Stimulated activated naive CD8-positive, alpha-beta T cell treated with anti-CD3 and anti-CD28 coated beads, Interleukin-15, amount 100 ng/mL, for 72 hours (primary cell): ENCODE measurements around the gene ECPAS.
"Not testable (repeated sequence)": the region's sequence is repeated elsewhere in the genome, so short reads cannot be mapped to it uniquely, and the experiment has no call there.

Source experiments
- ATAC-seq: fragments of 150-1000 bp; cut with Tn5 transposase; 2 replicates; pipeline ENCODE4 v1.10.0; 2021; ENCODE audit warnings: mild to moderate bottlenecking, moderate library complexity
- DNase-seq, 2 donors: peaks; one replicate each; pipeline ENCODE4 v3.0.0; 2021 to 2022
- H3K27ac Mint-ChIP-seq, 2 donors: one replicate each; pipeline ENCODE4 v1.8.0; 2022; ENCODE audit warnings: mild to moderate bottlenecking in 2 of 2, mixed read lengths in 2 of 2, moderate library complexity in 2 of 2
- H3K27me3 Mint-ChIP-seq: one replicate; pipeline ENCODE4 v1.8.0; 2022; ENCODE audit warnings: mixed read lengths
- H3K4me1 Mint-ChIP-seq: one replicate; pipeline ENCODE4 v1.8.0; 2022; ENCODE audit warnings: mild to moderate bottlenecking, mixed read lengths
- H3K4me3 Mint-ChIP-seq, 2 donors: one replicate each; pipeline ENCODE4 v1.8.0; 2022; ENCODE audit warnings: mild to moderate bottlenecking in 2 of 2, mixed read lengths in 2 of 2, moderate library complexity in 1 of 2
- H3K9me3 Mint-ChIP-seq, 2 donors: one replicate each; pipeline ENCODE4 v1.8.0; 2022; ENCODE audit warnings: mixed read lengths in 2 of 2

The ECPAS gene

DNA sequence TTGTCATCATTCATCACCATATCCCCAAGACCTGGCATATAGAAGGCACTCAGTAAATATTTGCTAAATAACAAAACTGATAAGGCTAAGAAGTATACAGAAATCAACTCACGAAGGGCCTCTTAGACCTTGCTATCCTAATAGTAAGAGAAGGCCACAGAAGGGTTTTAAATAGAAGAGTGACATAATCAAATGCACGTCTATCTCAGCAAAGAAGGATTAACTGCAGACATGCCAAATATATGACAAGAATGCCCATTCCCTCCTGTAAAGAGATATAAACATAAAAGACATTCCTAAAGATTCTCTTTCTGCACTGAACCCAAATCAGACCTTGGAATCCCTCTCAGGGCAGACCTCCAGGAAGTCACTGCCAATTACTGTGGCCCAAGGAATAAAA lies 34.1 kb downstream of the ECPAS start:
- no peak for ATAC-seq
- no peak overlapping the region for H3K27ac Mint-ChIP-seq

DNA sequence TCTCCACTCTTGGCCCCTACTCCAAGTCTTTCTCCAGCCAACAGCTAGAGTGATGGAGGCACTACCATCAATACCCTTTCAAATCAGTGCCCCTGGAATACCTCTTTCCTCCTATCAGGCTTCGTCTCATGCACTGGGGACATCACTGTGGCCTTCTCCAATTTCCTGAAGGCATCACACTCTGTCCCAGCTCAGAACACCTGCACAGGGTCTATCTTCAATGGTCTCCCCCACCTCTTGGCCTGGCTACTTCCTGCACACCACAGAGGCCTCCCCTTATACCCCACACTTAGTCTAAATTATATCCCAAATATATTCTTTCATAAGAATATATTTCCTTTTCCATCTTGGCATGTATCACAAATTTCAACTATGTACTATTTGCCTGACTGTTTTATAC lies 34.5 kb downstream of the ECPAS start:
- Mint-ChIP-seq H3K4me3 (no peak overlapping the region), H3K27ac (no peak overlapping the region), H3K4me1 (peaks cover 17% of the 10 kb centered on the region), H3K9me3 (no peaks in the 10 kb centered on the region), H3K27me3 (no peaks in the 10 kb centered on the region)
- ATAC-seq, result no peak
- DNase-seq, result no peak

More for the DNA sequence above, 34.1 kb downstream of the ECPAS start:
- DNase-seq, result no peak
- Mint-ChIP-seq H3K4me3 (no peak overlapping the region), H3K27me3 (no peaks in the 10 kb centered on the region), H3K4me1 (peaks cover 17% of the 10 kb centered on the region), H3K9me3 (no peaks in the 10 kb centered on the region)

DNA sequence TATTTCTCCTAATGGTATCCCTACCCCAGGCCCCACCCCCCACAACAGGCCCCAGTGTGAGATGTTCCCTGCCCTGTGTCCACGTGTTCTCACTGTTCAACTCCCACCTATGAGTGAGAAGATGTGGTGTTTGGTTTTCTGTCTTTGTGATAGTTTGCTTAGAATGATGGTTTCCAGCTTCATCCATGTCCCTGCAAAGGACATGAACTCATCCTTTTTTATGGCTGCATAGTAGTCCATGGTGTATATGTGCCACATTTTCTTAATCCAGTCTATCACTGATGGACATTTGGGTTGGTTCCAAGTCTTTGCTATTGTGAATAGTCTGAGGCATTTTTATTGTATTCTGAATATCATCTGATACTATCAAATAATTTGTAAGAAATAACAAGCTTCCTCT lies 38.4 kb downstream of the ECPAS start:
- H3K27me3 Mint-ChIP-seq, H3K9me3 Mint-ChIP-seq, DNase-seq, H3K27ac Mint-ChIP-seq, H3K4me1 Mint-ChIP-seq, H3K4me3 Mint-ChIP-seq, ATAC-seq: not testable (repeated sequence)

DNA sequence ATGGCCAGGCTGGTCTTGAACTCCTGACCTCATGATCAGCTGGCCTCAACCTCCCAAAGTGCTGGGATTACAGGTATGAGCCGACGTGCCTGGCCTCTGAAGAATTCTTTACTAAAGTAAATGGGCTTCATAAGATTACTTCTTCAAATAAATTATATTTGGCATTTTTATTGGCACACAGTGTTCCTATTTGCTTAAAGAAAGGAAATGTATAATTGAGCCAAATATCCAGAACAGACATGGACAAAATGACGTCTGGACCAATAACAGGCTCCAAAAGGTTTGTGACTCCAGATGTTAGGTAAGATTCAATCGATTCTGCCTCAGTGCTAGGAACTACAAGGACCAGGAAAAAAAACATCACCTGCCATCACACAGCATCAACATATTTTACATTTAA lies 40.7 kb downstream of the ECPAS start:
- no peaks in the 10 kb centered on the region for H3K4me1 Mint-ChIP-seq

DNA sequence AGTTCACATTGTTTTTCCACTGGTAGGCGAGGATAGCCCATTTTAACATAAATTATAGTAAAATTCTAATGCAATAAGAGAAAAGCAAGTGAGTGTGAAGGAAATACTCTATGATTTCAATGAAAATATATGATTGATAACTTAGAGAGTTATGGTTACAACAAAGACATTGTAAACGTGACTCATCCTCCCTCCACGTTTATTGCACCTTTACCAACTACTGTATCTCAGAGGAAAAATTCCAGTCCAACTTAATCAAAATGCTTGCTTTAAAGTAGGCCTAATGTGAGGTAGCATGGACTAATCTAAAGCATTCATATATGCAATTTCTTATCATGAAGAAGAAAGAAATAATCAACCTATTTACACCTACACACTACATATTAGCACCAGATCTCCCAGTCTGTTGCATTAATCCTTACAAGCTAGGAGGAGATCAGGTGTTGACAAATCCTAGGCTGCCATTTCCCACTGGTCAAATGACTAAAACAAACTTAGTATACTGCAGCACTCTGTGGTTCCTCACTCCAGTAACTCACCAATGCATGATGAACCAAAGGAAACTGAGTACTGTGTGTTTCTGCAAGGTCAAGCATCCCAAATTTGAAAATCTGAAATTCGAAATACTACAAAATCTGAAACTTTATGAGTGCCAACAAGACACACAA lies 41.7 kb downstream of the ECPAS start:
- DNase-seq, result no peak
- Mint-ChIP-seq H3K27me3 (no peaks in the 10 kb centered on the region), H3K27ac (no peak overlapping the region), H3K4me1 (no peaks in the 10 kb centered on the region), H3K4me3 (no peak overlapping the region), H3K9me3 (no peaks in the 10 kb centered on the region)
- no peak for ATAC-seq

More for the DNA sequence above, 40.7 kb downstream of the ECPAS start:
- H3K9me3 Mint-ChIP-seq, result no peaks in the 10 kb centered on the region
- H3K27ac Mint-ChIP-seq, result no peak overlapping the region
- no peak for ATAC-seq
- DNase-seq, result no peak
- H3K27me3 Mint-ChIP-seq, result no peaks in the 10 kb centered on the region
- no peak overlapping the region for H3K4me3 Mint-ChIP-seq

DNA sequence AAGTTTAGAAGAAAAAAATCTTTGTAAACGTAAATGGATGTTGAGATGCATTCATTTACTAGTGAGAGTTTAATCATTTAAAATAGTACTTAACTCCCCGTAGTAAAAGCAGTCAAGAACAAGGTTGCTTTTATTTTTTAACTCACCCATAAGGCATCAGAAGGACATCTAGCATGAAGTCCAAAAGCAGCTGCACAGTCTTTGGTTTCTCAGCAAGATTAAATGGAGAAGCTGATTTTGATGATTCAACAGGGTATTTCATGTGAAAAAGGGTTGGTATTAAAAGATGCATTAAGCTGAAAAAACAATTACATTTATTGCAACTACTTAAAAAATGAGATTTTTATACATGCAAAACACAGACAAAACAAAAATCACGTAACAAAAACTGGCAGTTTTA lies 44.0 kb downstream of the ECPAS start:
- no peaks in the 10 kb centered on the region for H3K9me3 Mint-ChIP-seq
- no peak overlapping the region for H3K4me3 Mint-ChIP-seq
- no peak overlapping the region for H3K27ac Mint-ChIP-seq
- H3K4me1 Mint-ChIP-seq, result no peaks in the 10 kb centered on the region
- H3K27me3 Mint-ChIP-seq, result no peaks in the 10 kb centered on the region
- no peak for DNase-seq
- no peak for ATAC-seq

DNA sequence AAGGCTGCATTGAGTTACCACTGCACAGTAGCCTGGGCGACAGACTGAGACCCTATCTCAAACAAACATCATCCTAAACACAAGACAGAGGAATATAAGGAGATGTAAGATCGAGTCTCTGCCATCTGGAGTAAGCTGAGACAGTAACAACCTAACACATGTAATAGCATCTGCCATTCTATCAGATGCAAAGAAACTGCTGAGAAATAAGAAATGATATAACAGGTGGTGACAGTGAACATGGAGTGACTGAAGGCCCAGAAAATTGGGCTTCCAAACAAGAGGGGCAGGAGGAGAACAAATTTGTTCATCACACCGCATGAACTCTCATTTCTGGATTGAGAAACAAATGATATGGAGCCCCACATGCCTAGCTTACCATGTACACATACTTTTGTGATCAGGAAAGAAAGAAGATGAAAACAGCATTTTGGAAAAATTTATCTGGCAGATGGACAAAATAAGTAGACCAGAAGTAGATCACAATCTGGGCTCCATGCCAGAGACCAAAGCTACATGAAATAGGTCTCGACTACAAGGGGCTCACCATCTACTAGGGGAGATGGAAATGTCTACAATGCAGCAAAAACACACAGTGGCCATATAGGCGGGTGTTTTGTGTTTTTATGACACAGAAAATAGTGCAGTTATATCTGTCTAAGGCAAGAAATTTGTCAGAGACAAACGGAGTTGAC lies 45.5 kb downstream of the ECPAS start:
- ATAC-seq, result no peak

DNA sequence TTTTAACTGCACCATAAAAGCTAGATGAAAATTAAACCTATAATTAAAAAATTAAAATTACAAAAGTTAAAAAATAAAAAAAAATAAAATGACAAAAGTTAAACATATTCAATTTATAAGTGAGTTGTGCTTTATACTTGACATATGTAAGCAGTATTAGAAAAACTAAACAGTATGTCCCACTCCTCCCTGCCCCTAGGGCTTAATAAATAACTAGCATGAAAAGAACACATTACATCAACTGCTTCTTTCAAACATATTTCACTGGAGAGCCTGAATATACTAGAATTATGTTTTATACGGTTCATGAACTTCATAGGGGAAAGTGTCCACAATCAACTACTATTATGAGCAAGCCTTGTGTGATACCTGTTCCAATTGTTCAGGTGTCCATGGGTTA lies 47.6 kb downstream of the ECPAS start:
- Mint-ChIP-seq H3K4me3 (no peak overlapping the region), H3K4me1 (no peaks in the 10 kb centered on the region), H3K27me3 (no peaks in the 10 kb centered on the region), H3K27ac (no peak overlapping the region), H3K9me3 (no peaks in the 10 kb centered on the region)
- DNase-seq (no peak), ATAC-seq (no peak)

More for the DNA sequence above, 45.5 kb downstream of the ECPAS start:
- no peak for DNase-seq
- Mint-ChIP-seq H3K4me3 (no peak overlapping the region), H3K4me1 (no peaks in the 10 kb centered on the region), H3K27me3 (no peaks in the 10 kb centered on the region), H3K27ac (peak overlapping the region in 1 of 2 donors; percentile 54), H3K9me3 (no peaks in the 10 kb centered on the region)

DNA sequence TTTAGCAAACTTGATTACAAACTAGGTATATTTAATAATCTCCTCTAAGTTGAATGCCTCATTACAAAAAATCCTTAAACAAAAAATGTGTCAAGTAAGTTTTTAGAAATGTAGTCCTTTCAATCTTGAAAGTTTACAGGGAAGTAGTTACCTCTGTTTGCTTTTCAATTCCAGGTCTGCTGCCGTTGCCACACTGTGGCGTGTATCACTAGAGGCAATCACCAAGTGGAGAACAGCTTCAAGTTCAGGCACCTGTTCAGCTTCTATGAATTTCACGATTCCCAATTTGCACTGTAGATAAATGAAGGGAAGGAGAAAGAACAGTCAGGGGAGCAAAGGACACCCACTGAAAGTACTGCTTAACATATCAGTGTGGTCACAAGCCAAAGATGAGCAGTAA lies 51.1 kb downstream of the ECPAS start:
- Mint-ChIP-seq H3K9me3 (no peaks in the 10 kb centered on the region), H3K4me3 (no peak overlapping the region), H3K4me1 (no peaks in the 10 kb centered on the region), H3K27ac (no peak overlapping the region), H3K27me3 (no peaks in the 10 kb centered on the region)
- DNase-seq, result no peak
- no peak for ATAC-seq

DNA sequence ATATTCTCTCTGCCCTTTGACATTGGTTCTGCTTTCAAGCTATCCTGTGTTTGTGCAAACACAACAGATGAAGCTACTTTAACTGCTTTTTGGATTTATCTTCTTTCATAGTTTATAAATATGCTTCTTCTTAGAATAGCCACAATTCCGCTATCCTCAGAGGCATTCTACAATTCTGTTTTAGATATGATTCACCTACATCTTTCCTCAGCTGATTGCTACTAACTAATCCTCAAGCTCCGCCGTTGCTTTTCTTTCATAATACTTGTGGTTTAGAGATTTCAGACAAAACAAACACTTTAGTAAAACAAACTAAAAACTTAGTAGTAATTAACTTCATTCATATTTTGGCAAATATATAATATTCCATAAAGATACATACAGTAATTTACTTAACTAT lies 52.5 kb downstream of the ECPAS start:
- DNase-seq (no peak), ATAC-seq (no peak)
- Mint-ChIP-seq H3K27me3 (no peaks in the 10 kb centered on the region), H3K4me1 (peaks cover 6% of the 10 kb centered on the region), H3K27ac (peak overlapping the region in 1 of 2 donors; percentile 65), H3K9me3 (no peaks in the 10 kb centered on the region), H3K4me3 (no peak overlapping the region)

DNA sequence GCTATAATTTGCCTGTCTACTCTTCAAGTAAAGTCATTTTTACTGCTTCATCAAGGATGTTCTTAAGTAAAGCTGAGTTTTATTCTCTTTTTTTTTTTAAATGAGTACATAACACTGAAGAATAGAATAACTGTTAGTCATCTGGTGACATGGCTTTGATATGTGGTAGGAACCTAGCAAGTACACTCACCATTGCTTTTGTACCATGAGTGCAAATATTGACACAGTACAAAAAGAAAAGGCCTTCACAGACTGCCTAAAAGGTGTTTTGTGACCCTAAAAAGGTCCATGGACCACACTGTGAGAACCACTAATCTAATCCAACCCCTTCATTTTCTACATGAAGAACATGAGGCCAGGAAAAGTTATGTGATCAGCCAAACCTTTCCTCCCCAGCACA lies 55.0 kb downstream of the ECPAS start:
- H3K27me3 Mint-ChIP-seq, result no peaks in the 10 kb centered on the region
- H3K4me1 Mint-ChIP-seq, result peaks cover 6% of the 10 kb centered on the region
- no peak overlapping the region for H3K4me3 Mint-ChIP-seq
- ATAC-seq (no peak), DNase-seq (no peak)
- no peak overlapping the region for H3K27ac Mint-ChIP-seq
- no peaks in the 10 kb centered on the region for H3K9me3 Mint-ChIP-seq

DNA sequence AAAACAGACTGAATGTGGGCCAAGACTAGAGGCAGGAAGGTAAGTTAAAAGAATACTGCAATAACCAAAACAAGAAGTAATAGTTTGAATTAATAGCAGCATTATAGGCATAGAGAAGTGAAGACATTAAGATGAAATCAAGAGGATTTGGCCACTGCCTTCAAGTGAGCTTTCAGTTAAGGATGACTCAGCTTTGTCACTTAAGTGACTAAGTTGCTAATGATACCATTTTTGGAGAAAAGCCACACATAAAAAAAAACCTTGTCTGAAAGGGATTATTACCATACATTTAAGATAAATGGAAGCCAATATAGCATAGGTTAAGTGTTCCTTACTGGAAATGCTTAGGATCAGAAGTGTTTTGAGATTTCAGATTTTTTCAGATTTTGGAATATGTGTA lies 57.0 kb downstream of the ECPAS start:
- no peaks in the 10 kb centered on the region for H3K27me3 Mint-ChIP-seq
- DNase-seq (no peak), ATAC-seq (peak; percentile 59)
- peak overlapping the region in 1 of 2 donors; percentile 40 for H3K27ac Mint-ChIP-seq
- H3K4me1 Mint-ChIP-seq, result peaks cover 6% of the 10 kb centered on the region
- no peak overlapping the region for H3K4me3 Mint-ChIP-seq
- H3K9me3 Mint-ChIP-seq, result no peaks in the 10 kb centered on the region

DNA sequence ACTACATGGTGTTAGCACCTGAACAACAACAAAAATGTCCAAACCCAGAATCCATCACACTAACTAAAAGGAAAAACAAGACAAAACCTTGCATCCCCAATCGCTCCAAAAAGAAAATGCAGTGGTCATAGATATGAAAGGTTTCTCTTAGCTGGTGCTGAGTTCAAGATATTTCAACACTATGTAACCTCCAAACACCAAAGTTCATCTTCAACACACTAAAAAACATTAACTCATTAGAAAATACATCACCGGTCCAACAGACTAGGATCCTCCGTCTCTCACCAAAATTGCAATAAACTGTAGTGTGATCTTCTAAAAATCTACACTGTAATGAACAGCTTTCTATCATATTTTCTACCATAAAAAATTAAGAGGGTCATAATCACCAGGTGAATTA lies 60.8 kb downstream of the ECPAS start:
- Mint-ChIP-seq H3K27me3 (no peaks in the 10 kb centered on the region), H3K9me3 (no peaks in the 10 kb centered on the region), H3K27ac (no peak overlapping the region), H3K4me1 (peaks cover 6% of the 10 kb centered on the region), H3K4me3 (no peak overlapping the region)
- ATAC-seq (no peak), DNase-seq (no peak)

DNA sequence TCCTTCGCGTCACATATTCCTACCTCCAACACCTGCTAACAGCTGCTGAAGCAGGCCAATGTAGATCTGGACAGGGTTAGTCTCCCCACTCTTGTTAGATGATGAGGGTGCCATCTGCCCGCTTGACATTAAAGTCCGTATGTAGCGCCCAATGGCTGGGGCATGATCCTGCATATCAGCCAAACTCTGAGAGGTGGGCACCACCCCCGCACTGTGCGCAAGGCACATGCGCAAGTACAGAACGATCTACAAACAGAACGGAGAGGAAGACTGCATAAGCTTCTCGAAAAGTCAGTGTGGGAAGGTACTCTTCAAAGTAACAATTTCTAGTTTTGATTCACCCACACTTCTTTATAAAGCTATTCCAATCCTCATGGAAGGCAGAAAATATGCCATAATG lies 69.8 kb downstream of the ECPAS start:
- no peaks in the 10 kb centered on the region for H3K9me3 Mint-ChIP-seq
- DNase-seq, result no peak
- H3K27ac Mint-ChIP-seq, result peak overlapping the region in 1 of 2 donors; percentile 21
- no peak overlapping the region for H3K4me3 Mint-ChIP-seq
- no peaks in the 10 kb centered on the region for H3K27me3 Mint-ChIP-seq
- no peak for ATAC-seq
- H3K4me1 Mint-ChIP-seq, result no peaks in the 10 kb centered on the region

DNA sequence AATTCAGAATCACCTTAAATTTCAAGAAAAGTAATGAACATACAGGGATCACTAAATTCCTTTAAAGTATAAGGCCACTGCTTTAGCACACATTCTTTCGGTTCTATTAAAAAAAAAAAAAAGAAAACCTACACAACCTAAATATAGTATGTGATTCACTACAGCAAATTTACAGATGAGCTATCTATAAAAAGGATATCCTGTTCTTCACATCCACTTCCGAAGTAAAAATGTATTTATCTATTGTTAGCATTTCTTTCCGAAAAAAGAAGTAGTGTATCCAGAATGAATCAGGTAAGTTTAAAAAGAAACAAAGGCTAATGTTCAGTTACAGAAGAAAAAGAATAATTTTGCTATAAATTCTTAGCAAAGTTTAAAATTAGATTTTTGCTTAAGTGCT lies 70.2 kb downstream of the ECPAS start:
- H3K4me1 Mint-ChIP-seq, result no peaks in the 10 kb centered on the region
- no peaks in the 10 kb centered on the region for H3K27me3 Mint-ChIP-seq
- no peak overlapping the region for H3K27ac Mint-ChIP-seq
- ATAC-seq, result no peak
- H3K4me3 Mint-ChIP-seq, result no peak overlapping the region
- no peak for DNase-seq
- H3K9me3 Mint-ChIP-seq, result no peaks in the 10 kb centered on the region

DNA sequence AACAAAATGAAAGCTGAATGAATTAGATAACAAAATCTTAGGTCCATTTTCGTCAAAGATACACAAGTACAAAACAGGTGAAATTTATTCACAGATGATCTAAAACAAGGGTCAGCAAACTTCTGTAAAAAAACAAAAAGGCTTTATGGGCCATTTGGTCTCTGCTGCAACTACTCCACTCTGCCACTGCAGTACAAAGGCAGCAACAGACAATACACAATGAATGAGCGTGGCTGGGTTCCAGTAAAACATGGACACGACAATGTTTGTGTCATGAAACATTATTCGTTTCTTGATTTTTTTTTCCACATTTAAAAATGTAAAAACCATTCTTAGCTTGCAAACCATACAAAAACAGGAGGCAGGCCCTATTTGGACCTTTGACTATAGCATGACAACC lies 71.9 kb downstream of the ECPAS start:
- Mint-ChIP-seq H3K27ac (no peak overlapping the region), H3K4me3 (no peak overlapping the region), H3K4me1 (no peaks in the 10 kb centered on the region)

DNA sequence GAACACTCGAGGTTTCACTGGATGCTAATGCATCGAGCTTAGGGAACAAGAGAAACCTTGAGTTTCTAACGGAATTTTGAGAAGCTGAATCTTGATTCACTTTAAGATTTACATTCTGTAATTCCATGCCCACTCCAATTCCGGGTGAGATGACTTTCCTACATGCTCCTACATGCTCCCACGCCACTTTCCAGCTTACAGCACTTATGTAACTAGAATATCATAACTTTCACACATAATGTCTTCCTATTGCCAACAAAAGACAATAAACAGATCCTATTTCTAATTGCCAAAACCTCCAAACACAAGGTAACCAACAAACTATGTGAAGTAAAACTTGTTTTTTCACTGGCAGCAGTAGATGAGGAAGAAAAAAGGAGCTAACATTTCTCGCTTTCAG lies 72.9 kb downstream of the ECPAS start:
- ATAC-seq (no peak), DNase-seq (no peak)
- Mint-ChIP-seq H3K27me3 (no peaks in the 10 kb centered on the region), H3K4me1 (no peaks in the 10 kb centered on the region), H3K4me3 (no peak overlapping the region), H3K27ac (no peak overlapping the region), H3K9me3 (peaks cover 0 to 2% of the 10 kb centered on the region in 2 donors)

More for the DNA sequence above, 71.9 kb downstream of the ECPAS start:
- Mint-ChIP-seq H3K9me3 (no peaks in the 10 kb centered on the region), H3K27me3 (no peaks in the 10 kb centered on the region)
- no peak for ATAC-seq
- DNase-seq, result no peak
